HepG2 (cell line): Measurements from ENCODE around the gene DUS2. TPM values are rescaled to one million over a fixed set of nuclear protein-coding genes. Genes with fewer than 3 reads are reported as not detected.
"Not testable (repeated sequence)": the region's sequence is repeated elsewhere in the genome, so short reads cannot be mapped to it uniquely, and the experiment has no call there.

Source experiments
- ARID2 ChIP-seq: sonication (generic); formaldehyde crosslinking; IDR thresholded peaks from 2 replicates; pipeline ENCODE4 v1.8.1; 2022; ENCODE audit warnings: mild to moderate bottlenecking, missing genetic modification reagents, borderline replicate concordance
- ERF ChIP-seq: IDR thresholded peaks from 2 replicates; pipeline ENCODE4 v1.6.1; 2018; ENCODE audit warnings: missing biosample characterization, missing genetic modification reagents
- ETV5 ChIP-seq: IDR thresholded peaks from 2 replicates; pipeline ENCODE4 v1.6.1; 2018; ENCODE audit warnings: missing biosample characterization, missing genetic modification reagents, inconsistent platforms, borderline replicate concordance
- FOXK2 ChIP-seq: fragments of 450-650 bp; IDR thresholded peaks from 2 replicates; pipeline ENCODE4 v1.6.1; 2016
- GATAD2A ChIP-seq: IDR thresholded peaks from 2 replicates; pipeline ENCODE4 v1.6.1; 2016
- HMGXB3 ChIP-seq: sonication (generic); formaldehyde crosslinking; IDR thresholded peaks from 2 replicates; pipeline ENCODE4 v1.4.0; 2020; ENCODE audit warnings: missing genetic modification reagents, borderline replicate concordance
- HMGXB4 ChIP-seq, 2 experiments: sonication (generic) in 1 of 2; formaldehyde crosslinking in 1 of 2; IDR thresholded peaks; 2 replicates each; pipeline versions ENCODE4 v1.4.0 to v1.6.1; 2018 to 2020; ENCODE audit warnings: missing genetic modification reagents in 2 of 2, borderline replicate concordance in 1 of 2, low read depth in 1 of 2, mild to moderate bottlenecking in 1 of 2, missing biosample characterization in 1 of 2
- MED1 ChIP-seq: sonication (generic); formaldehyde crosslinking; IDR thresholded peaks from 2 replicates; pipeline ENCODE4 v1.4.0; 2020; ENCODE audit warnings: missing genetic modification reagents
- MIXL1 ChIP-seq: IDR thresholded peaks from 2 replicates; pipeline ENCODE4 v1.6.1; 2016
- POLR2A ChIP-seq, 2 experiments: IDR thresholded peaks; 2 replicates each; pipeline ENCODE4 v1.6.1; 2011; ENCODE audit warnings: low read depth in 2 of 2, low read length in 2 of 2, mild to moderate bottlenecking in 1 of 2, moderate library complexity in 1 of 2; ENCODE audit not compliant: insufficient read depth in 1 of 2
- RBM22 ChIP-seq: fragments of 200-400 bp; formaldehyde crosslinking; optimal IDR thresholded peaks from 2 replicates; pipeline ENCODE3; 2017; ENCODE audit warnings: mild to moderate bottlenecking, low read length, moderate library complexity
- SALL1 ChIP-seq: sonication (generic); formaldehyde crosslinking; IDR thresholded peaks from 2 replicates; pipeline ENCODE4 v1.8.0; 2022; ENCODE audit warnings: mild to moderate bottlenecking, missing genetic modification reagents
- TAF1 ChIP-seq: sonication (generic); formaldehyde crosslinking; IDR thresholded peaks from 2 replicates; pipeline ENCODE4 v1.4.0; 2020; ENCODE audit warnings: missing genetic modification reagents
- TCF12 ChIP-seq, 2 experiments: fragments of 450-650 bp in 1 of 2; sonication (generic) in 1 of 2; formaldehyde crosslinking in 1 of 2; IDR thresholded peaks; 2 replicates each; pipeline versions ENCODE4 v1.6.1 to v1.8.0; 2017 to 2022; ENCODE audit warnings: antibody characterized with exemption in 1 of 2, mild to moderate bottlenecking in 1 of 2, missing genetic modification reagents in 1 of 2, moderate library complexity in 1 of 2
- TOPORS ChIP-seq: sonication (generic); formaldehyde crosslinking; IDR thresholded peaks from 2 replicates; pipeline ENCODE4 v1.8.0; 2023; ENCODE audit warnings: mild to moderate bottlenecking, missing genetic modification reagents
- ZMYM4 ChIP-seq: sonication (generic); formaldehyde crosslinking; IDR thresholded peaks from 2 replicates; pipeline ENCODE4 v1.8.1; 2023; ENCODE audit warnings: mild to moderate bottlenecking, missing genetic modification reagents
- ZNF207 ChIP-seq: fragments of 450-650 bp; IDR thresholded peaks from 2 replicates; pipeline ENCODE4 v1.6.1; 2016; ENCODE audit warnings: antibody characterized with exemption, borderline replicate concordance
- ZNF572 ChIP-seq: sonication (generic); formaldehyde crosslinking; IDR thresholded peaks from 2 replicates; pipeline ENCODE4 v1.5.1; 2020; ENCODE audit warnings: mild to moderate bottlenecking, missing genetic modification reagents
- ZNF589 ChIP-seq: sonication (generic); formaldehyde crosslinking; conservative IDR thresholded peaks from 2 replicates; pipeline ENCODE4 v1.8.0; 2022; ENCODE audit warnings: mild to moderate bottlenecking, moderate library complexity, missing genetic modification reagents
- ZNF773 ChIP-seq: sonication (generic); formaldehyde crosslinking; IDR thresholded peaks from 2 replicates; pipeline ENCODE4 v1.4.0; 2020; ENCODE audit warnings: missing genetic modification reagents, borderline replicate concordance
- polyA plus RNA-seq, 8 experiments: library from polyadenylated mRNA; depleted of rRNA in 3 of 8; stranded (reverse) in 7 of 8; unstranded in 1 of 8; fragments of >200 nt; fragmentation: Illumina TruSeq in 4 of 8; extraction: Trizol in 4 of 8; gene quantifications; 2 replicates each; pipeline versions ENCODE4 v1.2.1 to v1.2.3, GENCODE V29; 2011 to 2016; ENCODE audit warnings: low read depth in 4 of 8, missing spikeins in 1 of 8, mixed read lengths in 1 of 8; ENCODE audit not compliant: insufficient read depth in 1 of 8
- total RNA-seq, 5 experiments: library from RNA; depleted of rRNA; stranded (reverse); fragments of >200 nt; fragmentation: Illumina TruSeq; extraction: Trizol; gene quantifications; 2 replicates each; pipeline ENCODE4 v1.2.3, GENCODE V29; 2016; ENCODE audit warnings: low read depth in 1 of 5
- TF ChIP-seq, protein P1 (sequence below): IDR thresholded peaks from 2 replicates; pipeline ENCODE4 v1.6.1; 2016; ENCODE audit warnings: low read depth

The DUS2 gene
- total and polyA plus RNA-seq, 2 of the 13 experiments (the other 11 are each of a cell fraction or from before 2014, with no cell fraction given): 17.8 to 25.1 TPM

- TF ChIP-seq TCF12 (IDR thresholded peaks at IDR 0.05): not testable (repeated sequence)
- TF ChIP-seq TCF12 (CRISPR knock-in tag; IDR thresholded peaks at IDR 0.05) (0 out of 2 replicates have a peak, but pooled peaks have one; percentile 55), ZNF589 (CRISPR knock-in tag) (0 out of 2 replicates have a peak, but pooled peaks have one; percentile 28), ZNF572 (CRISPR knock-in tag) (0 out of 2 replicates have a peak, but pooled peaks have one; percentile 22), FOXK2 (peak; percentile 25; the same call in 1 of the 2 replicates), SALL1 (CRISPR knock-in tag) (0 out of 2 replicates have a peak, but pooled peaks have one; percentile 39), POLR2A (IDR thresholded peaks at IDR 0.05; ENCODE audit: insufficient read depth in 1 of 2, low read depth in 2 of 2, low read length in 2 of 2) (peak; percentile 75 to 86), RBM22 (peak; percentile 23), MED1 (peak; percentile 69), HMGXB3 (CRISPR knock-in tag) (peak; percentile 95), ETV5 (CRISPR knock-in tag) (0 out of 2 replicates have a peak, but pooled peaks have one; percentile 17), TAF1 (CRISPR knock-in tag) (peak; percentile 39; the same call in 1 of the 2 replicates), ARID2 (peak; percentile 68; the same call in 1 of the 2 replicates), ZNF773 (CRISPR knock-in tag) (0 out of 2 replicates have a peak, but pooled peaks have one; percentile 16), MIXL1 (peak; percentile 35; the same call in 1 of the 2 replicates), HMGXB4 (CRISPR knock-in tag; IDR thresholded peaks at IDR 0.05; ENCODE audit: borderline replicate concordance in 1 of 2, low read depth in 1 of 2) (0 out of 4 replicates have a peak, but pooled peaks of 1 of the 2 experiments have one; percentile 16), ZNF207 (0 out of 2 replicates have a peak, but pooled peaks have one; percentile 15), ZMYM4 (CRISPR knock-in tag) (peak; percentile 97), ERF (CRISPR knock-in tag) (peak; percentile 15; the same call in 1 of the 2 replicates), TOPORS (CRISPR knock-in tag) (0 out of 2 replicates have a peak, but pooled peaks have one; percentile 77), GATAD2A (CRISPR knock-in tag) (peak; percentile 21; the same call in 1 of the 2 replicates)
- TF ChIP-seq, protein P1, sequence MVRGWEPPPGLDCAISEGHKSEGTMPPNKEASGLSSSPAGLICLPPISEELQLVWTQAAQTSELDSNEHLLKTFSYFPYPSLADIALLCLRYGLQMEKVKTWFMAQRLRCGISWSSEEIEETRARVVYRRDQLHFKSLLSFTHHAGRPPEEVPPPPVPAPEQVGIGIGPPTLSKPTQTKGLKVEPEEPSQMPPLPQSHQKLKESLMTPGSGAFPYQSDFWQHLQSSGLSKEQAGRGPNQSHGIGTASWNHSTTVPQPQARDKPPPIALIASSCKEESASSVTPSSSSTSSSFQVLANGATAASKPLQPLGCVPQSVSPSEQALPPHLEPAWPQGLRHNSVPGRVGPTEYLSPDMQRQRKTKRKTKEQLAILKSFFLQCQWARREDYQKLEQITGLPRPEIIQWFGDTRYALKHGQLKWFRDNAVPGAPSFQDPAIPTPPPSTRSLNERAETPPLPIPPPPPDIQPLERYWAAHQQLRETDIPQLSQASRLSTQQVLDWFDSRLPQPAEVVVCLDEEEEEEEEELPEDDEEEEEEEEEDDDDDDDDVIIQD (CRISPR knock-in tag): peak; percentile 75; the same call in 1 of the 2 replicates
These were observed 24.1 kb upstream of the DUS2 start, which contains the start of gene DPEP2 (continued) for GRCh38 chr16:67998779-67999688.
